ENCODE results near the gene ACYP2. TPM values are rescaled to one million over a fixed set of nuclear protein-coding genes. Genes with fewer than 3 reads are reported as not detected.
A peak's percentile ranks its signal among the peaks of the same experiment; 100 is the strongest.

The ACYP2 gene
- total and polyA plus RNA-seq, 11 donors: 39.7 to 107 (median 53.2) TPM

GRCh38 chr2:54149638-54150441 lies 34.4 kb downstream of the ACYP2 start:
- TF ChIP-seq POLR2A (IDR thresholded peaks at IDR 0.05): no peak
- TF ChIP-seq CTCF (IDR thresholded peaks at IDR 0.05): no peak
- H3K27me3 ChIP-seq: no peaks in the 10 kb centered on the region
- no peaks in the 10 kb centered on the region for H3K4me1 ChIP-seq
- H3K27ac ChIP-seq: no peak overlapping the region
- intact Hi-C loops (cut with DNase I): no loop called here
- DNase-seq (no peak), ATAC-seq (no peak)
- no peak overlapping the region for H3K4me3 ChIP-seq
- H3K9me3 ChIP-seq: peaks cover 0 to 10% (median 0%) of the 10 kb centered on the region in 12 donors
- H3K36me3 ChIP-seq: peaks cover 0 to 23% (median 0%) of the 10 kb centered on the region in 9 donors
- 74 to 83% (median 78%) methylated on average over 3 of the region's 3 CpGs for WGBS, 4 donors

- Histone ChIP-seq H3K27me3 (no peaks in the 10 kb centered on the region), H3K9me3 (peaks cover 0 to 13% (median 0%) of the 10 kb centered on the region in 12 donors), H3K36me3 (peaks cover 0 to 24% (median 4%) of the 10 kb centered on the region in 9 donors), H3K4me1 (peaks cover 0 to 9% (median 0%) of the 10 kb centered on the region in 12 donors), H3K27ac (no peak overlapping the region), H3K4me3 (no peak overlapping the region)
- TF ChIP-seq POLR2A (IDR thresholded peaks at IDR 0.05) (no peak), CTCF (IDR thresholded peaks at IDR 0.05) (no peak)
- DNase-seq (no peak), ATAC-seq (no peak)
- intact Hi-C loops (cut with DNase I): no loop called here
- 93 to 97% (median 95%) methylated on average over 6 of the region's 6 CpGs for WGBS, 4 donors
Measured at GRCh38 chr2:54158311-54158710, 42.9 kb downstream of the ACYP2 start.

GRCh38 chr2:54161660-54162424 lies 46.4 kb downstream of the ACYP2 start:
- WGBS, 4 donors: 57 to 67% (median 64%) methylated on average over 3 of the region's 3 CpGs
- Histone ChIP-seq H3K9me3 (no peaks in the 10 kb centered on the region), H3K27me3 (no peaks in the 10 kb centered on the region), H3K27ac (no peak overlapping the region), H3K4me1 (peaks cover 0 to 9% (median 0%) of the 10 kb centered on the region in 12 donors), H3K4me3 (no peak overlapping the region), H3K36me3 (peaks cover 0 to 22% (median 0%) of the 10 kb centered on the region in 9 donors)
- ATAC-seq: no peak
- DNase-seq: no peak
- TF ChIP-seq CTCF (IDR thresholded peaks at IDR 0.05) (peak in 4 of 12 donors; percentile 13 to 35 (median 33)), POLR2A (IDR thresholded peaks at IDR 0.05) (no peak)
- intact Hi-C loops (cut with DNase I): loop anchor here in 2 of 10 donors (10.0 kb wide), 1 partner anchor 673 kb away; no protein-coding TSS in a partner anchor

- 90 to 95% (median 94%) methylated on average over 1 of the region's 1 CpG for WGBS, 4 donors
- Histone ChIP-seq H3K4me1 (peaks cover 0 to 9% (median 0%) of the 10 kb centered on the region in 12 donors), H3K27ac (no peak overlapping the region), H3K4me3 (no peak overlapping the region), H3K9me3 (no peaks in the 10 kb centered on the region), H3K27me3 (no peaks in the 10 kb centered on the region), H3K36me3 (peaks cover 0 to 26% (median 0%) of the 10 kb centered on the region in 9 donors)
- intact Hi-C loops (cut with DNase I): loop anchor here in 2 of 10 donors (10.0 kb wide), 1 partner anchor 671 kb away; no protein-coding TSS in a partner anchor
- DNase-seq (no peak), ATAC-seq (no peak)
- no peak for TF ChIP-seq CTCF (IDR thresholded peaks at IDR 0.05)
Measured at GRCh38 chr2:54164106-54164505, 48.7 kb downstream of the ACYP2 start.
